Fibroblast of skin of left quadriceps (primary cell): ENCODE measurements around the gene ABCA7.

Source experiments
- DNase-seq, 2 experiments: peaks; one replicate each; pipeline ENCODE4 v3.0.0-alpha.2; 2013; ENCODE audit warnings: low read depth in 2 of 2

Gene ABCA7

DNA sequence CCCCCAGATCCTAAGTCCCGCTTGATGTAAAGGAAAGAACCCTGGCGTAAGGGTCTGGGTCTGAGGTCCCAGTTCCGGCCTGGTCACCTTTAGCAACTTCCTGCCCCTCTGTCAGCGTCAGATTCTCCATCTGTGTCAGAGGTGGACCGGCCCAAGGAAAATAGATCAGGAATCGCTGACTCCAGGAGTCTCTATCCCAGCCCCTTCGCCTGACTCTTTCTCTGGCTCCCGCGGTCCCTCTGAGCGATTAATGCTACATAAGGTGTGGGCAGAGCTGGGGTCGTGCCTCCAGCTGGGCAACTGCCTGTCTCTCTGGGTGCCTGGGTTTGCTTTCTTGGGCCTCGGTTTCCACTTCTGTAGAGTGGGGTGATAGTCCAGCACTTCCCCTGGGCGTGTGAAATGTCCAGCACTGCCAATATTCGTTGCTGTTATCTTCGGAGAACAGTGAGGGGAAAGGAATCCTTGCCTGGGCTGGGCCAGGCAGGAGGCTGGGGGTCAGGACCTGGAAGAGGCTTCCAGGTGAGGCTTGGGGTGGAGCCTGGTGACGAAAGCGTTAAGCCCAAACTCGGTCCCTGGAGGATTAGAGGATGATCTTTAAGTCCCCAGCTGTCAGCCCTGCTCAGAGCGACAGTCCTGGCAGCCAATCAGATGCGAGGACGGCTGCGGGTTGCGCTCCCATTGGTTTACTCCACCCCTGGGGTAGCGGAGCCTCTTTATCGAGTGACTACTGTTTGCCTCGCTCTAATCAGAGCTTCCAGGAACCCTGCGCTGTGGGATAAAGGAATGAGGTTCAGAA is 767 bp downstream of the ABCA7 start:
- peak; percentile 89 for DNase-seq

DNA sequence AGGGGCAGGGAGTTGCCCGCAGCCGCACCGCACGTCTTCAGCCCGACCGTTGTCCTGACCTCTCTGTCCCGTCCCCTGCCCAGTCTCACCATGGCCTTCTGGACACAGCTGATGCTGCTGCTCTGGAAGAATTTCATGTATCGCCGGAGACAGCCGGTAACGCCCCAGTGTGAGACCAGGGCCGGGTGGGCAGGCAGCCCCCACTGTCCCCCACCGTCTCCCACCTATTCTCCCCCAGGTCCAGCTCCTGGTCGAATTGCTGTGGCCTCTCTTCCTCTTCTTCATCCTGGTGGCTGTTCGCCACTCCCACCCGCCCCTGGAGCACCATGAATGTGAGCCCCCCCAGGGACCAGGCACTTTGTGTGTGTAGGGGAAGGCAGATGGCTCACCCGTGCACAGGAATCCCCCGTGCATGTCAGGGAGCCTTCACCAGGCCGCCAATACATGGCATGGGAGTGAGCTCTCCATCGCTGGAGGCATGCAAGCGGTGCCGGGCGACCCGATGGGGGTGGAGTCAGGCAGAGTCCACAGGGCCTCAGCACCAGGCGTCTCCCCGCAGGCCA is 1.4 kb downstream of the ABCA7 start:
- DNase-seq, result no peak

DNA sequence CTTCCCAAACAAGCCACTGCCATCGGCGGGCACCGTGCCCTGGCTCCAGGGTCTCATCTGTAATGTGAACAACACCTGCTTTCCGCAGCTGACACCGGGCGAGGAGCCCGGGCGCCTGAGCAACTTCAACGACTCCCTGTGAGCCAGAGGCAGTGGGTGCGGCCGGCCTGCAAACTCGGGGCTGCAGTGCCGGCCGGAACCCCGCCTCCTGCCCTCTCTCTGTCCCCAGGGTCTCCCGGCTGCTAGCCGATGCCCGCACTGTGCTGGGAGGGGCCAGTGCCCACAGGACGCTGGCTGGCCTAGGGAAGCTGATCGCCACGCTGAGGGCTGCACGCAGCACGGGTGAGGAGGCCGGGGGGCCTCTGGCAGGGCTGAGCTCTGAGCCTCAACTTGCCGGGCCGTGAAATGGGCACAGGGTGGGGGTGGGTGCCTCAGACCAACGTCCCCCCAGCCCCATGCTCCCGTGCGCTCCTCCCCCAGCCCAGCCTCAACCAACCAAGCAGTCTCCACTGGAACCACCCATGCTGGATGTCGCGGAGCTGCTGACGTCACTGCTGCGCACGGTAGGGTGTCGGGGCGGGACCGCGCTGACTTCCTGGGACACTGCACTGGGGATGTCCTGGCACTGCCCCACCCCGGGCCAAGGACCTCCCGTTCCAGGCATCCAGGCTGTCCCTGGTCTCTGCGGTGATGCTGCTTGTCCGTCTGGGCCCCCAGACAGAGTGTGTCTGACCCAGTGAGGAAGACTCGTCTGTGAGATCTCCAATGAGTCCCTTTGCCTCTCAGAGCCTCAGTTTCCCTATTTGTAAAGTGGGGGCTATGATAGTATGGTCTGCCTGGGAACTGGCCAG is 2.2 kb downstream of the ABCA7 start:
- no peak for DNase-seq

DNA sequence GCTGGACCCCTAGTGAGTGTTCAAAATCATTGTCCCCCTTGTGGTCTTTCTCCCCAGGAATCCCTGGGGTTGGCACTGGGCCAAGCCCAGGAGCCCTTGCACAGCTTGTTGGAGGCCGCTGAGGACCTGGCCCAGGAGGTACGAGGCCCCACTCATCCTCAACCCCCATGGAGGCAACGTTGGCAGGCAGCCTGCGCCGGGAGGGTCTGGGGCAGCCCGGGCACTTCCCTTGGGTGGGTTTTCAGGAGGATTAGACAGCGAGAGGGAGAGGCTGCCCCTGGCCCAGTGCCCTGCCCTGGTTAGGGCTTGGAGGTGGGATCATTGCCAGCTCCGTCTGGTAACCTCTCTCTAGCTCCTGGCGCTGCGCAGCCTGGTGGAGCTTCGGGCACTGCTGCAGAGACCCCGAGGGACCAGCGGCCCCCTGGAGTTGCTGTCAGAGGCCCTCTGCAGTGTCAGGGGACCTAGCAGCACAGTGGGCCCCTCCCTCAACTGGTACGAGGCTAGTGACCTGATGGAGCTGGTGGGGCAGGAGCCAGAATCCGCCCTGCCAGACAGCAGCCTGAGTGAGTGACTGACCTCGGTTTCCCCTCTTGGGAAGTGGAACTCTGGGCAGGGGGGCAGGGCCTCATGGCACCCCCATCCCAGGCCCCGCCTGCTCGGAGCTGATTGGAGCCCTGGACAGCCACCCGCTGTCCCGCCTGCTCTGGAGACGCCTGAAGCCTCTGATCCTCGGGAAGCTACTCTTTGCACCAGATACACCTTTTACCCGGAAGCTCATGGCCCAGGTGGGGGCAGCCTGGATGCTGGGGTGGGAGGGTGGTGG is 3.0 kb downstream of the ABCA7 start:
- no peak for DNase-seq

DNA sequence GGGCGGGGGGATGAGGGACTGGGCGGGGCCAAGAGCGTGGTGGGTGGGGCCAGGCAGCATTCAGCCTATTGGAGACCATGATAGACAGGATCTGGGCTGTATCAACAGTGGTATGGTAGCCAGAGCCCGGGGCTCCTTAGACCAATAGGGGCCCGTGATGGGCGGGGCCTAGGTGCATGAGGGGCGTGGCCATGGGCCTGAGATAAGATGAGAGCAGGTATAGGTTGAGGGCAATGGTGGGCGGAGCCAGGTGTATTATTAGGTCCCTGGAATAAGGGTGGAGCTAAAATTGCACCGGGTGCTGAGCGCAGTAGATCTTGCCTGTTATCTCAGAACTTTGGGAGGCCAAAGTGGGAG is 5.3 kb downstream of the ABCA7 start:
- no peak for DNase-seq

DNA sequence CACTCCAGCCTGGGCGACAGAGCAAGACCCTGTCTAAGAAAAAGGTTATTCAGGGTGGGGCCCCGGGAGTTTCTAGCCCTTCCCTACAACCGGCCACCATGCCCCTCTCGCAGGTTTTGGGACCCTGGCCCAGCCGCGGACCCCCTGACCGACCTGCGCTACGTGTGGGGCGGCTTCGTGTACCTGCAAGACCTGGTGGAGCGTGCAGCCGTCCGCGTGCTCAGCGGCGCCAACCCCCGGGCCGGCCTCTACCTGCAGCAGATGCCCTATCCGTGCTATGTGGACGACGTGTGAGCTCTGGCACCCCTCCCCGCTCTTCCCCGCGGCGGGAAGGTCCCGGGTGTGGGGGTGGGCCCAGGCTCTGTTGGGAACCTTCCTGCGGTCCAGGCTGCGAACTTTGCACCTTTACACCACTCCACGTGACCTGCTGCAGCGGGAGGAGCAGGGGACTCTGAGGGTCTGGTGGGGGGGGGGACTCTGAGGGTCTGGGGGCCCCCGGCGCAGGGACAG is 6.3 kb downstream of the ABCA7 start:
- DNase-seq, result no peak

DNA sequence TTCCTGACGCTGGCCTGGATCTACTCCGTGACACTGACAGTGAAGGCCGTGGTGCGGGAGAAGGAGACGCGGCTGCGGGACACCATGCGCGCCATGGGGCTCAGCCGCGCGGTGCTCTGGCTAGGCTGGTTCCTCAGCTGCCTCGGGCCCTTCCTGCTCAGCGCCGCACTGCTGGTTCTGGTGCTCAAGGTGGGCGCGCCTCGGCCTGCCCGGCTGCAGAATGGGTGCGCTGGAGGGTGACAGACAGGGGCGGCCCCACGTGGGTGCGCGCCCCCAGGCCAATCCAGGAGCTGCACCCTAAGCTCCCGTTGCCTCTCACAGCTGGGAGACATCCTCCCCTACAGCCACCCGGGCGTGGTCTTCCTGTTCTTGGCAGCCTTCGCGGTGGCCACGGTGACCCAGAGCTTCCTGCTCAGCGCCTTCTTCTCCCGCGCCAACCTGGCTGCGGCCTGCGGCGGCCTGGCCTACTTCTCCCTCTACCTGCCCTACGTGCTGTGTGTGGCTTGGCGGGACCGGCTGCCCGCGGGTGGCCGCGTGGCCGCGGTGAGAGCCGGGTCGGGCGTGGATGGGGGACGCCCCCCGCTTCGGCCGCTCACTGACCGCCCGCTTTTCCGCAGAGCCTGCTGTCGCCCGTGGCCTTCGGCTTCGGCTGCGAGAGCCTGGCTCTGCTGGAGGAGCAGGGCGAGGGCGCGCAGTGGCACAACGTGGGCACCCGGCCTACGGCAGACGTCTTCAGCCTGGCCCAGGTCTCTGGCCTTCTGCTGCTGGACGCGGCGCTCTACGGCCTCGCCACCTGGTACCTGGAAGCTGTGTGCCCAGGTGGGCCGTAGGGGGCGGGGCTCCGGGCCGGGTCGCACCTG is 7.2 kb downstream of the ABCA7 start:
- no peak for DNase-seq

DNA sequence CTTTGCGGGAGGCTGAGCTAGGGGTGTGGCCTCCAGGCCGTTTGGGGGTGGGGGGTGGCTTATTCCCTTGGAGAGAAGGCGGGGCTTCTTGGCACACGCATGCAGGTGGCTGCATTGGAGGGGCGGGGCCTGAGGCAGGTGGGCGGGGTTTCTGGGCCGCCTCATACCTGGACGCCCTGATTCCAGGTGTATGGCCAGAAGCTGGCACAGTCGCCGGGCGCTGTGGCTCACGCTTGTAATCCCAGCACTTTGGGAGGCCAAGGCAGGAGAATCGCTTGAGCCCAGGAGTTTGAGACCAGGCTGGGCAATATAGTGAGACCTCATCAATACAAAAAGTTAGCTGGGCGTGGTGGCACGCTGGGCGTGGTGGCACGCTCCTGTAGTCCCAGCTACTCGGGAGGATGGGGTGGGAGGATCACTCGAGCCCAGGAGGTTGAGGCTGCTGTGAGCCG is 7.8 kb downstream of the ABCA7 start:
- no peak for DNase-seq

DNA sequence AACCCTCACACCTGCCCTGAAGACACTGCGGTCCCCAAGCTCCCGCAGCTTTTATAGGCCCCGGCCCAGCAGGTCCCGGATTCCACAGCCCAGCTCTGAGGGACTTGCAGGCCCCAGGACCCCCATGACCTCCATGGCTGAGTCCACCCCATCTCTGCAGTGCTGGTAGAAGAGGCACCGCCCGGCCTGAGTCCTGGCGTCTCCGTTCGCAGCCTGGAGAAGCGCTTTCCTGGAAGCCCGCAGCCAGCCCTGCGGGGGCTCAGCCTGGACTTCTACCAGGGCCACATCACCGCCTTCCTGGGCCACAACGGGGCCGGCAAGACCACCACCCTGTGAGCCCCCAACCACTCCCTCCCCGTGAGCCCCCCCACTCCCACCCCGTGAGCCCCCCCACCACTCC is 9.2 kb downstream of the ABCA7 start:
- DNase-seq, result no peak

DNA sequence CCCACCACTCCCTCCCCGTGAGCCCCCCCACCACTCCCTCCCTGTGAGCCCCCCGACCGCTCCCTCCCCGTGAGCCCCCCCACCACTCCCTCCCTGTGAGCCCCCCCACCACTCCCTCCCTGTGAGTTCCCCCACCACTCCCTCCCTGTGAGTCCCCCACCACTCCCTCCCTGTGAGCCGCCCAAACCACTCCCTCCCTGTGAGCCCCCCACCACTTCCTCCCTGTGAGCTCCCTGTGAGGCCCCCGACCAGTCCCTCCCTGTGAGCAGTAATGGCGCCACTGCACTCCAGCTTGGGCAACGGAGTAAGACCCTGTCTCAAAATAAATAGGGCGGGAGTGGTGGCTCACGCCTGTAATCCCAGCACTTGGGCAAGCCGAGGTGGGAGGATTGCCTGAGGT is 9.9 kb downstream of the ABCA7 start:
- no peak for DNase-seq

DNA sequence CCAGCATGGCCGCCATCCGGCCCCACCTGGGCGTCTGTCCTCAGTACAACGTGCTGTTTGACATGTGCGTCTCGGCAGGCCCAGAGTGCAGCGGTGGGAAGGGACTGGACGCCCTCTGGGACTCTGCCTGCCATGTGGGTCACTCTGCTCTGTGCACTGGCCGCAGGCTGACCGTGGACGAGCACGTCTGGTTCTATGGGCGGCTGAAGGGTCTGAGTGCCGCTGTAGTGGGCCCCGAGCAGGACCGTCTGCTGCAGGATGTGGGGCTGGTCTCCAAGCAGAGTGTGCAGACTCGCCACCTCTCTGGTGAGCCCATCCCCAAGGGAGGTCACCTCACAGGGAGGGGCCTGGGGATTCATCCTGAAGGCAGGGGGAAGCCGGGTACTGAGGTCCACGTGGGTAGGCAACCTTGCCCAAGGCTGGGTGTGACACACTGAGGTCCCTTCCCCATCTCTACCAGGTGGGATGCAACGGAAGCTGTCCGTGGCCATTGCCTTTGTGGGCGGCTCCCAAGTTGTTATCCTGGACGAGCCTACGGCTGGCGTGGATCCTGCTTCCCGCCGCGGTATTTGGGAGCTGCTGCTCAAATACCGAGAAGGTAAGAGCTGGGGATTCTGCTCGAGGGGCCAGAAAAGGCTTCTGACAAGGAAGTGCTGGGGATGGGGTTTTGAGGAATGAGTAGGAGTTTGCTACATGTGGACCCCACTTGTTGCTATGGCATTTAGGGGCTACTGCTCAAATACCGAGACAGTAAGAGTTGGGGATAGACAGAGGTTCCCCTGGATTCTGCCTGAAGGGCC is 11.3 kb downstream of the ABCA7 start:
- no peak for DNase-seq

DNA sequence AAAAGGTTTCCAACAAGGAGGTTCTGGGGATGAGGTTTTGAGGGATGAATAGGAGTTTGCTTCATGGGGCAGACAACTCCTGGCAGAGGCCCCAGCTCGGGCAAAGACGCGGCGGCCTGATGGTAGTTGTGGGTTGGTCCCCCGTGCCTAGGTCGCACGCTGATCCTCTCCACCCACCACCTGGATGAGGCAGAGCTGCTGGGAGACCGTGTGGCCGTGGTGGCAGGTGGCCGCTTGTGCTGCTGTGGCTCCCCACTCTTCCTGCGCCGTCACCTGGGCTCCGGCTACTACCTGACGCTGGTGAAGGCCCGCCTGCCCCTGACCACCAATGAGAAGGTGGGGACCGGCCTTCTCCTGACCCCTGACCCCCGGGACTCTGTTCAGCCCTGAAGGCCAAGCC is 11.9 kb downstream of the ABCA7 start:
- no peak for DNase-seq

DNA sequence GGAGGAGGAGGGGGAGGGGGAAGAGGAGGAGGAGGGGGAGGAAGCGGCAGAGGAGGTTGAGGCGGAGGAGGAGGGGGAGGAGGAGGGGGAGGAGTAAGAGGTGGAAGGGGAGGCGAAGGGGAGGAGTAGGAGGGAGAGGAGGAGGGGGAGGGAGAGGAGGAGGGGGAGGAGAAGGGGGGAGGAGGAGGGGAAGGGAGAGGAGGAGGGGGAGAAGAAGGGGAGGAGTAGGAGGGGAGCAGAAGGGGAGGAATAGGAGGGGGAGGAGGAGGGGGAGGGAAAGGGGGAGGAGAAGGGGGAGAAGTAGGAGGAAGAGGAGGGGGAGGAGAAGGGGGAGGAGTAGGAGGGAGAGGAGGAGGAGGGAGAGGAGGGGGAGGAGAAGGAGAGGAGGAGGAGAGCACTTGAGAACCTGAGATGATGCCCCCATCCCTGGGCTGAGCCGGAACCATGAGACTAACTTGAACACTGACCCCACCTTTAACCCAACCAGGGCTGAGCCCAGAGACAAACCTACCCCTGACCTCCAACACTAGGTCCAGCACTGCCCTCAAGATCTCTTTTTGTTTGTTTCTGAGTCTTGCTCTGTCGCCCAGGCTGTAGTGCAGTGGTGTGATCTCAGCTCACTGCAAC is 12.6 kb downstream of the ABCA7 start:
- DNase-seq, result no peak

DNA sequence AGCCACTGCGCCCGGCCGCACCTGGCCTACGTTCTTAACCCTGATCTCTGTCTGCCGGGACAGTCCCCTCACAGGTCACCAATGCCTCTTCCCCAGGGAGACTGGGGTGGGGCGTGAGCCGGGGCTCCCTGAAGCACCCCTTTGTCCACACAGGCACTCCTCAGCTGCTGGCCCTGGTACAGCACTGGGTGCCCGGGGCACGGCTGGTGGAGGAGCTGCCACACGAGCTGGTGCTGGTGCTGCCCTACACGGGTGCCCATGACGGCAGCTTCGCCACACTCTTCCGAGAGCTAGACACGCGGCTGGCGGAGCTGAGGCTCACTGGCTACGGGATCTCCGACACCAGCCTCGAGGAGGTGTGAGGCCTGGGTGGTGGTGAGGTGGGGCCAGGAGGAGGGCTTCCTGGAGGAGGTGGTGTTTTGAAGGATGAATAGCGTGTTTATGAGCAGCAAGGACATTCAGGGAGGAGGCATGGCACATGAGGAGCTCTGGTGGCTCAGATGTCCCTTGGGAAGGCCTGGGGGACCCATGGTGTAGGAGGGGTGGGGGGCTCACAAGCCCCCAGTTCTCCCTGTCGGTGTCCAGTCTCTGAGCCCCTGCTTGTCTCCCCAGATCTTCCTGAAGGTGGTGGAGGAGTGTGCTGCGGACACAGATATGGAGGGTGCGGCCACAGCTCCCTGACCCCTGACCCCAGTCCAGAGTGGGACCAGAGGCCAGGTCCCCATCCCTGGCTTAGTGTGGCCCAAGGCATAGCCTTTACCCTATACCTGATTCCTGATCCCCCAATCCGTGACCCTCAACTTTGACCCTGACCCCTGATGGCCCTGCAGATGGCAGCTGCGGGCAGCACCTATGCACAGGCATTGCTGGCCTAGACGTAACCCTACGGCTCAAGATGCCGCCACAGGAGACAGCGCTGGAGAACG is 13.5 kb downstream of the ABCA7 start:
- no peak for DNase-seq

DNA sequence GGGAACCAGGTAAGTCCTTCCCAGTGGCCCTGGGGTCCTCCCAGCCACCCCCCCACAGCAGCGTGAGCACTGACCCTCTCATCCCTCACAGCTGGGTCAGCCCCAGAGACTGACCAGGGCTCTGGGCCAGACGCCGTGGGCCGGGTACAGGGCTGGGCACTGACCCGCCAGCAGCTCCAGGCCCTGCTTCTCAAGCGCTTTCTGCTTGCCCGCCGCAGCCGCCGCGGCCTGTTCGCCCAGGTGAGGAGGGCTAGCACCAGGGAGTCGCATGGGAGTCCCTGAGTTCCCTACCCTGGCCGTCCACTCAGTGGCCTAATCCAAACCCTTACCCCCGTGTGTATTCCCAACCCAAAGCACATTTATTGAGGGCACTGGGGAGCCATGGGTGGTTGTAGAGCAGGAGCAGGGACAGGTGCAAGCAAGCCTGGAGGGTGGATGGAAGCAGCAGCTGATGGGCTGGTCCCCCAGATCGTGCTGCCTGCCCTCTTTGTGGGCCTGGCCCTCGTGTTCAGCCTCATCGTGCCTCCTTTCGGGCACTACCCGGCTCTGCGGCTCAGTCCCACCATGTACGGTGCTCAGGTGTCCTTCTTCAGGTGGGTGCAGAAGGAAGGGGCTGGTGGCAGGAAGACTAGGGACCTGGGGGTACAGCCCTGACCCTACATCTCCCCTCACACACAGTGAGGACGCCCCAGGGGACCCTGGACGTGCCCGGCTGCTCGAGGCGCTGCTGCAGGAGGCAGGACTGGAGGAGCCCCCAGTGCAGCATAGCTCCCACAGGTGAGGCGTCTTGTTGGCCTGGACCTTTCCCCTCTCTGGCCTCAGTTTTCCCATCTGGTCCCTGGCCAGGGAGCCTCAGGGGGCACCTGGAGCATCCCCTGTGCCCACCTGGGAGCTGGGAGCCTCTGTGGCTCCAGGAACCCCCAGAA is 14.5 kb downstream of the ABCA7 start:
- no peak for DNase-seq

DNA sequence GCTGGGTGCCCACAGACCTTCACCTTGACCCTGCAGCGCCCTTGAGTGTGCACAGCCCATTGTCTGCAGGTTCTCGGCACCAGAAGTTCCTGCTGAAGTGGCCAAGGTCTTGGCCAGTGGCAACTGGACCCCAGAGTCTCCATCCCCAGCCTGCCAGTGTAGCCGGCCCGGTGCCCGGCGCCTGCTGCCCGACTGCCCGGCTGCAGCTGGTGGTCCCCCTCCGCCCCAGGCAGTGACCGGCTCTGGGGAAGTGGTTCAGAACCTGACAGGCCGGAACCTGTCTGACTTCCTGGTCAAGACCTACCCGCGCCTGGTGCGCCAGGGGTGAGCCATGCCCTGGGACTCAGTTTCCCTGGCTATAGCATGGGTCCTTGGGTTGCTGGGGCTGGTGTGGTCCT is 15.1 kb downstream of the ABCA7 start:
- no peak for DNase-seq

DNA sequence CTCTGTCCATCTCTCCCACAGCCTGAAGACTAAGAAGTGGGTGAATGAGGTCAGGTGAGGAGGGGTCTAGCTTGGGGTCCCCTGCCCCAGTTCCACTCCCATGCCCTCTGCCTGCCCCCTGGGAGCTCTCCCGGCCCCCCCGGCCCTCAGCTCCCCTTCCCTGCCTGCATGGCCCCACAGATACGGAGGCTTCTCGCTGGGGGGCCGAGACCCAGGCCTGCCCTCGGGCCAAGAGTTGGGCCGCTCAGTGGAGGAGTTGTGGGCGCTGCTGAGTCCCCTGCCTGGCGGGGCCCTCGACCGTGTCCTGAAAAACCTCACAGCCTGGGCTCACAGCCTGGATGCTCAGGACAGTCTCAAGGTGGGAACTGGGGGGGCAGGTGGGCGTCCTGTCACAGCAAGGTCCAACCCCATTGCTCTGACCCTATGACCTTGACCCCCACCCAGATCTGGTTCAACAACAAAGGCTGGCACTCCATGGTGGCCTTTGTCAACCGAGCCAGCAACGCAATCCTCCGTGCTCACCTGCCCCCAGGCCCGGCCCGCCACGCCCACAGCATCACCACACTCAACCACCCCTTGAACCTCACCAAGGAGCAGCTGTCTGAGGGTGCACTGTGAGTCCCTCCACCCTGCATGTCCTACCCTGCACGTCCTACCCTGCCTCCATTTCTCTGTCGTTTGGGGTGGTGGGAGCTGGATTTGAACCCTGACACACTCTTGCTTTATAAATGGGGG is 16.1 kb downstream of the ABCA7 start:
- DNase-seq, result no peak
